Ovary (tissue), 10 donors: ENCODE results near the gene GLT1D1. TPM values are rescaled to one million over a fixed set of nuclear protein-coding genes. Genes with fewer than 3 reads are reported as not detected.
A peak's percentile ranks its signal among the peaks of the same experiment; 100 is the strongest.
"Not testable (repeated sequence)": the region's sequence is repeated elsewhere in the genome, so short reads cannot be mapped to it uniquely, and the experiment has no call there.

Source experiments
- DNase-seq, 5 donors: peaks; one replicate each; pipeline ENCODE4 v3.0.0-alpha.2; 2019 to 2020
- H3K27ac ChIP-seq, 2 donors: fragments of 200-600 bp; one replicate each; pipeline versions ENCODE4 v1.5.1 to v1.8.0; 2019 to 2022
- H3K27me3 ChIP-seq: fragments of 200-600 bp; one replicate; pipeline ENCODE4 v1.8.0; 2022
- H3K36me3 ChIP-seq: fragments of 200-600 bp; sonication (generic); one replicate; pipeline ENCODE4 v1.5.1; 2019
- H3K4me1 ChIP-seq: one replicate; pipeline ENCODE4 v1.8.1; 2013; ENCODE audit warnings: mild to moderate bottlenecking, moderate library complexity; ENCODE audit not compliant: insufficient read depth
- H3K4me3 ChIP-seq: fragments of 200-600 bp; sonication (generic); one replicate; pipeline ENCODE4 v1.5.1; 2017
- H3K9me3 ChIP-seq, 2 donors: fragments of 200-600 bp in 1 of 2; sonication (generic) in 1 of 2; one replicate each; pipeline versions ENCODE4 v1.5.1 to v1.8.1; 2013 to 2019; ENCODE audit warnings: mild to moderate bottlenecking in 1 of 2, moderate library complexity in 1 of 2
- CTCF ChIP-seq, 3 donors: fragments of 450-650 bp in 2 of 3; fragments of 200-600 bp in 1 of 3; IDR thresholded peaks; one replicate each; pipeline versions ENCODE4 v1.5.1 to v1.8.0; 2016 to 2022; ENCODE audit warnings: antibody characterized with exemption in 3 of 3, mild to moderate bottlenecking in 1 of 3
- EP300 ChIP-seq: sonication (generic); formaldehyde crosslinking; IDR thresholded peaks from one replicate; pipeline ENCODE4 v1.6.1; 2017; ENCODE audit warnings: antibody characterized with exemption
- POLR2A ChIP-seq: fragments of 450-650 bp; IDR thresholded peaks from one replicate; pipeline ENCODE4 v1.6.1; 2017; ENCODE audit warnings: antibody characterized with exemption, mild to moderate bottlenecking, moderate library complexity
- WGBS, 3 donors: extraction: QIAGEN DNeasy Blood & Tissue Kit in 1 of 3; methylation state at CpG; one replicate each; pipeline versions ENCODE4 v1.1.5 to v1.1.7; 2013 to 2017; 5-methylcytosine and 5-hydroxymethylcytosine counted together
- intact Hi-C, 4 donors: fragments of 100-400 bp; cut with DNase I; formaldehyde crosslinking; loops; one replicate each; pipeline versions ENCODE4 v1.11.0 to v1.15.1; 2022 to 2023
- long read RNA-seq, 3 donors: library from polyadenylated mRNA in 2 of 3; unstranded in 2 of 3; transcript quantifications; one replicate each; pipeline ENCODE4 v2.0.0 and lab custom pipeline, GENCODE V29; 2021 to 2026
- polyA plus RNA-seq, 2 donors: library from polyadenylated mRNA; stranded (reverse); fragments of 200-250 nt in 1 of 2; fragments of 350-450 nt in 1 of 2; fragmentation: Illumina TruSeq in 1 of 2; extraction: RNeasy Lipid Tissue Mini Kit (QIAGEN cat#74804) in 1 of 2; gene quantifications; one replicate each; pipeline ENCODE4 v1.2.3, GENCODE V29; 2013 to 2014
- total RNA-seq, 7 donors: library from RNA; depleted of rRNA in 2 of 7; stranded (reverse); fragments of >200 nt in 2 of 7; fragmentation: NEBNext Ultra II Directional in 3 of 7; extraction: Animal tissue kit (Norgen Biotek cat#: 25700) in 3 of 7; gene quantifications; one replicate each; pipeline versions ENCODE4 v1.1.0 to v1.2.4, GENCODE V29; 2016 to 2023
- donor health status: DM: no; HTN: no; CAD: no; lungs with moderate emphysema.
- donor health status: DM: no; HTN: no; CAD: no.
- donor health status: Bipolar disorder and iron deficiency.
- donor health status: DM: yes; HTN: yes; CAD: no.
- donor health status: DM: no; HTN: no; CAD: no.
- donor health status: DM: yes; HTN: yes; CAD: no.

GLT1D1 gene
- total RNA-seq (under 1 TPM in 6 of 7 donors, not detected in 1; 0.12 to 0.61 (median 0.28) TPM), polyA plus RNA-seq (under 1 TPM; 0.16 to 0.23 TPM)
- long read RNA-seq, donor 1: 0 reads
- long read RNA-seq, donor 2: 0 reads
- long read RNA-seq, donor 3: 0 reads

GRCh38 chr12:128852885-128853599, at the start of gene GLT1D1:
TSS of gene GLT1D1 (plus strand) at chr12:128853478. CDS start at chr12:128853582, 104 bp downstream.
- H3K4me1 ChIP-seq: no peaks in the 10 kb centered on the region
- DNase-seq: no peak
- H3K27ac ChIP-seq: no peak within 1 kb of the TSS
- peak within 1 kb of the TSS; percentile 29 for H3K4me3 ChIP-seq
- no peaks in the 10 kb centered on the region for H3K36me3 ChIP-seq
- TF ChIP-seq CTCF (IDR thresholded peaks at IDR 0.05): no peak
- no peak for TF ChIP-seq EP300
- TF ChIP-seq POLR2A: no peak
- WGBS, 3 donors: 18 to 32% (median 22%) methylated on average over 22 to 56 of the region's 56 CpGs
- intact Hi-C loops: no loop called here
- no peaks in the 10 kb centered on the region for H3K9me3 ChIP-seq
- no peaks in the 10 kb centered on the region for H3K27me3 ChIP-seq

- H3K36me3 ChIP-seq: no peaks in the 10 kb centered on the region
- no peaks in the 10 kb centered on the region for H3K9me3 ChIP-seq
- no peak overlapping the region for H3K27ac ChIP-seq
- H3K4me1 ChIP-seq: peaks cover 1% of the 10 kb centered on the region
- H3K4me3 ChIP-seq: no peak overlapping the region
- intact Hi-C loops: no loop called here
- WGBS, 3 donors: 96 to 99% (median 99%) methylated on average over 9 of the region's 9 CpGs
- TF ChIP-seq POLR2A (no peak), EP300 (no peak), CTCF (IDR thresholded peaks at IDR 0.05) (no peak)
- H3K27me3 ChIP-seq: no peaks in the 10 kb centered on the region
- no peak for DNase-seq
These were observed 49.5 kb upstream of the GLT1D1 start for GRCh38 chr12:128803788-128804187.

GRCh38 chr12:128804762-128805161, 48.5 kb upstream of the GLT1D1 start:
- Histone ChIP-seq H3K27me3 (no peaks in the 10 kb centered on the region), H3K9me3 (no peaks in the 10 kb centered on the region), H3K27ac (no peak overlapping the region), H3K4me3 (no peak overlapping the region), H3K36me3 (no peaks in the 10 kb centered on the region), H3K4me1 (peaks cover 1% of the 10 kb centered on the region)
- intact Hi-C loops: no loop called here
- no peak for TF ChIP-seq POLR2A
- WGBS, 3 donors: 97 to 98% (median 97%) methylated on average over 8 of the region's 8 CpGs
- DNase-seq: no peak

- H3K27ac ChIP-seq, H3K9me3 ChIP-seq, DNase-seq, H3K27me3 ChIP-seq, intact Hi-C loops, H3K4me1 ChIP-seq, H3K4me3 ChIP-seq, H3K36me3 ChIP-seq: not testable (repeated sequence)
- 97 to 99% (median 97%) methylated on average over 5 of the region's 5 CpGs for WGBS, 3 donors
These were observed 47.9 kb upstream of the GLT1D1 start for GRCh38 chr12:128805406-128805805.

GRCh38 chr12:128806573-128806972, 46.7 kb upstream of the GLT1D1 start:
- WGBS, 3 donors: 87 to 96% (median 94%) methylated on average over 9 of the region's 9 CpGs
- no peak for DNase-seq
- intact Hi-C loops: no loop called here
- TF ChIP-seq EP300 (no peak), POLR2A (no peak), CTCF (IDR thresholded peaks at IDR 0.05) (no peak)
- Histone ChIP-seq H3K4me1 (peaks cover 6% of the 10 kb centered on the region), H3K9me3 (no peaks in the 10 kb centered on the region), H3K27me3 (no peaks in the 10 kb centered on the region), H3K4me3 (no peak overlapping the region), H3K36me3 (no peaks in the 10 kb centered on the region), H3K27ac (no peak overlapping the region)
